Vagina (tissue), 2 donors: ENCODE data around the gene UBE4B.

Source experiments
- POLR2A ChIP-seq, 2 donors: fragments of 450-650 bp; IDR thresholded peaks; one replicate each; pipeline ENCODE4 v1.6.1; 2017; ENCODE audit warnings: antibody characterized with exemption in 2 of 2, mild to moderate bottlenecking in 2 of 2, moderate library complexity in 2 of 2
- POLR2AphosphoS5 ChIP-seq, 2 donors: sonication (generic); formaldehyde crosslinking; IDR thresholded peaks; one replicate each; pipeline ENCODE4 v1.9.0; 2017; ENCODE audit warnings: antibody characterized with exemption in 2 of 2, mild to moderate bottlenecking in 2 of 2, low read depth in 1 of 2; ENCODE audit not compliant: insufficient read depth in 1 of 2
- TF ChIP-seq, protein P1 (sequence below), 3 experiments: fragments of 450-650 bp in 2 of 3; fragments of 200-600 bp in 1 of 3; sonication (generic) in 1 of 3; IDR thresholded peaks; one replicate each; pipeline ENCODE4 v1.5.1; 2017 to 2019; ENCODE audit warnings: antibody characterized with exemption in 3 of 3, mild to moderate bottlenecking in 2 of 3, moderate library complexity in 2 of 3

DNA sequence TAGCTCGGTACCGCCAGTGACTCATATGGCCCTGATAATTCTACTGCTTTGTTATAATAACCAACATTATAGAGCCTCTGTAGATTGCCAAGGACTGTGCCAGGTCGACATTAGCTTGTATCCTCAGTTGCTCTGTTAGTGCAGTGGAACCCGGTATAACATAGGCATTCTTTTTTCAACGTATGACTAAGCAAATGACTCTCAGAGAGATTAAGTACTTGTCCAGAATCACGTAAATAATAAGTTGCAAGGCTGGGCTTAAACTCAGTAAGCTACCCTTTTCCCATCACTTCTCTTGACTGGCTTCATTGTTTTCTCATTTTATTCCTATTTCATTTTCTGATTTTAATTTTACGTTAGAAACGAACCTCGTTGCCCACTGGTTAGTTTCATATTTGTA lies 85.1 kb downstream of the UBE4B start:
- TF ChIP-seq, protein P1, sequence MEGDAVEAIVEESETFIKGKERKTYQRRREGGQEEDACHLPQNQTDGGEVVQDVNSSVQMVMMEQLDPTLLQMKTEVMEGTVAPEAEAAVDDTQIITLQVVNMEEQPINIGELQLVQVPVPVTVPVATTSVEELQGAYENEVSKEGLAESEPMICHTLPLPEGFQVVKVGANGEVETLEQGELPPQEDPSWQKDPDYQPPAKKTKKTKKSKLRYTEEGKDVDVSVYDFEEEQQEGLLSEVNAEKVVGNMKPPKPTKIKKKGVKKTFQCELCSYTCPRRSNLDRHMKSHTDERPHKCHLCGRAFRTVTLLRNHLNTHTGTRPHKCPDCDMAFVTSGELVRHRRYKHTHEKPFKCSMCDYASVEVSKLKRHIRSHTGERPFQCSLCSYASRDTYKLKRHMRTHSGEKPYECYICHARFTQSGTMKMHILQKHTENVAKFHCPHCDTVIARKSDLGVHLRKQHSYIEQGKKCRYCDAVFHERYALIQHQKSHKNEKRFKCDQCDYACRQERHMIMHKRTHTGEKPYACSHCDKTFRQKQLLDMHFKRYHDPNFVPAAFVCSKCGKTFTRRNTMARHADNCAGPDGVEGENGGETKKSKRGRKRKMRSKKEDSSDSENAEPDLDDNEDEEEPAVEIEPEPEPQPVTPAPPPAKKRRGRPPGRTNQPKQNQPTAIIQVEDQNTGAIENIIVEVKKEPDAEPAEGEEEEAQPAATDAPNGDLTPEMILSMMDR (IDR thresholded peaks at IDR 0.05): no peak
- TF ChIP-seq POLR2A (IDR thresholded peaks at IDR 0.05) (no peak), POLR2AphosphoS5 (IDR thresholded peaks at IDR 0.05; ENCODE audit: insufficient read depth in 1 of 2, low read depth in 1 of 2) (no peak)
